ENCODE data around the gene PPHLN1.

PPHLN1 gene

DNA sequence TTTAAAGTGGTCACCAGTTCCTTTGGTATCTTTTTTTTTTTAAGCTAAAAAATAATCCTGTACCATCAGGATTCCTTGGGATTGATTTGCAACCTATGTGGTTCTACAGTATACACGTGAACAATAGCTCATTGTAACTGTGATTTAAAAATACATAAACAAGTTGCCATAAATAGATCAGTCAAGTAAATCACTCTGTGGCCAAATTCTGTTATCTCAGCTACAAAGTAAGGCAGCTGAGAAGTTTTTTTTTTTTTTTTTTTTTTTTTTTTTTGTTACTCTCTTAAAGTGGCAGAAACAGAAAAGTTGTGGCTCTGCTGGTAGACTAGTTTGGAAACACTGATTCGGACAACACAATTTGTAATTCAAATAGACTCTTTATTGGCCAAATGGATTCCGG is 159.0 kb downstream of the PPHLN1 start:
- DNase-seq: no peak

GRCh38 chr12:42485823-42486222 is 159.9 kb downstream of the PPHLN1 start:
- no peak for DNase-seq

DNA sequence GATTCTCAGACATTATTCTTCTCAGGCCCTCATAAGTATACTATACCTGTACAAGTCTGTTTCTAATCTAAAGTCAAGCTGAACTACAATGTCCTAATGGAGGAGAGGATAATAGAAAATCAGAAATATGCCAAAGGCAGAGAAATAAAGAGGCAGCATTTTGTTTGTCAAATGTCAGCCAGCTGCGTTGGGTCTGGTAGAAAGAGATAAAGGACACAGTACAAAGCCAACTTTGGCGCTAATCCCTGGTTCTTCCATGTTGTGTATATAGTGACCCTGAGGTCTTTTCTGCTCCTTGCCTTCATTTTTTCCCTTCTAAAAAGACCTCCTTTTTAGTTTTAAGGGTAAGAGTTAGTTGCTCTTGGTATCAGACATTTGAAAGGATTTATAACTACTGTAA is 160.4 kb downstream of the PPHLN1 start:
- no peak for DNase-seq

DNA sequence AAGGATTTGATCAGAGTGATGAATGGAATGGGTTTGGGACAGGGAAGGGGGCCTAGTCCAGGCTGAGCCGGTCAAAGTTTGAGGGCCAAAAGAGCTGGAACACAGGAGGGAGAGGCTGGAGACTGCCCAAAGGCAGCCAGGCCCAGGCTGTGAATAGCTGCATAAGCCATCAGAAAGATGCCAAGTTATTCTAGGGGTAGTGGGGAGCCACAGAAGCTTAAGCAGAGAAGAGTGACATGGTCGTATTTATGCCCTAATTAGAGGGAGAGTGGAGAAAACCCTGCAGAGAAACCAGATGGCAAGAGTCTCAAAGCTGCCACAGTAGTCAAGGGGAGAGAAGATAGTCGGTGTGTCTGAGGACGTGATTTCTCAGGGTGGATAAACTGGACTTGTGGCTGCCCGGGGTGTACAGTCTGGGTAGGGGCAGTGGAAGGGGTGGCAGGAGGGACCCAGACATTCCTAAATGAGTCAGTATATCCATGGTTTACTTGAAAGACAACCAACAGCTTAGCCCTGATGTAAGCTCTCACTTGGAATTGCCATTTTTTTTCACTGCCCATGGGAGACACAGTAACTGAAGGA is 164.4 kb downstream of the PPHLN1 start:
- no peak for DNase-seq

Measured in activated CD4-positive, alpha-beta T cell treated with anti-CD3 and anti-CD28 coated beads for 4 hours (primary cell).